Erythroblast (primary cell): ENCODE data around the gene SCUBE2.

ENCODE experiments used
- GATA1 ChIP-seq: IDR thresholded peaks from 2 replicates; pipeline ENCODE4 v1.6.1; 2011; ENCODE audit warnings: low read depth, mild to moderate bottlenecking, control low read depth, low read length, moderate library complexity
- POLR2A ChIP-seq: IDR thresholded peaks from 2 replicates; pipeline ENCODE4 v1.6.1; 2011; ENCODE audit warnings: mild to moderate bottlenecking, low read length

DNA sequence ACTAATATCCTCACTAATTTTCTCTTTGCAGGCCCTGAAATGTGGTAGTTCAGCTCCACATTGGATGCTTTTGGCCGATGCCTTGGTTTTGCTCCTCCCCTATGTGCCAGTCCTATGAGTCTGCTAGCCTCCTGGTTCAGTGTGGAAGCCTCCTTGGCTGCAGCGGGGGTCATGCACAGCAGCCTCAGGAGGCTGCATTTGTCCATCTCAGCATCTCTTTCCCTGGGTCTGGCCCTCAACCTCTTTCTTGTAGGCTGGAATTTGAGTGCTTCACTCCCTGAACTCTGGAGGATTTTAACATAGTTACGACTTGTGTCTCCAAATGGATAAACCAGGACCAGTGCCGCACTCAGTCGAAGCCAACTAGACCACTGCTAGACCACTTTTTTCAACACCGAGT is 34.9 kb downstream of the SCUBE2 start:
- TF ChIP-seq POLR2A (no peak), GATA1 (no peak)
